Measurements from ENCODE around the gene SSPN. TPM values are rescaled to one million over a fixed set of nuclear protein-coding genes. Genes with fewer than 3 reads are reported as not detected.

SSPN gene
- total RNA-seq, 3 donors from 2014 or later: 12.8 to 42.7 (median 19.0) TPM

GRCh38 chr12:26255893-26256645, 60.7 kb downstream of the SSPN start:
- ATAC-seq: no peak
- TF ChIP-seq, protein P1, sequence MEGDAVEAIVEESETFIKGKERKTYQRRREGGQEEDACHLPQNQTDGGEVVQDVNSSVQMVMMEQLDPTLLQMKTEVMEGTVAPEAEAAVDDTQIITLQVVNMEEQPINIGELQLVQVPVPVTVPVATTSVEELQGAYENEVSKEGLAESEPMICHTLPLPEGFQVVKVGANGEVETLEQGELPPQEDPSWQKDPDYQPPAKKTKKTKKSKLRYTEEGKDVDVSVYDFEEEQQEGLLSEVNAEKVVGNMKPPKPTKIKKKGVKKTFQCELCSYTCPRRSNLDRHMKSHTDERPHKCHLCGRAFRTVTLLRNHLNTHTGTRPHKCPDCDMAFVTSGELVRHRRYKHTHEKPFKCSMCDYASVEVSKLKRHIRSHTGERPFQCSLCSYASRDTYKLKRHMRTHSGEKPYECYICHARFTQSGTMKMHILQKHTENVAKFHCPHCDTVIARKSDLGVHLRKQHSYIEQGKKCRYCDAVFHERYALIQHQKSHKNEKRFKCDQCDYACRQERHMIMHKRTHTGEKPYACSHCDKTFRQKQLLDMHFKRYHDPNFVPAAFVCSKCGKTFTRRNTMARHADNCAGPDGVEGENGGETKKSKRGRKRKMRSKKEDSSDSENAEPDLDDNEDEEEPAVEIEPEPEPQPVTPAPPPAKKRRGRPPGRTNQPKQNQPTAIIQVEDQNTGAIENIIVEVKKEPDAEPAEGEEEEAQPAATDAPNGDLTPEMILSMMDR (IDR thresholded peaks at IDR 0.05): no peak
- H3K4me3 ChIP-seq: no peak overlapping the region
- no peaks in the 10 kb centered on the region for H3K36me3 ChIP-seq (ENCODE audit: low read depth)
- peaks cover 8% of the 10 kb centered on the region for H3K9me3 ChIP-seq
- no peak for DNase-seq
- intact Hi-C loops (cut with DNase I, micrococcal nuclease): no loop called here
- no peaks in the 10 kb centered on the region for H3K4me1 ChIP-seq (ENCODE audit: low read depth)

DNA sequence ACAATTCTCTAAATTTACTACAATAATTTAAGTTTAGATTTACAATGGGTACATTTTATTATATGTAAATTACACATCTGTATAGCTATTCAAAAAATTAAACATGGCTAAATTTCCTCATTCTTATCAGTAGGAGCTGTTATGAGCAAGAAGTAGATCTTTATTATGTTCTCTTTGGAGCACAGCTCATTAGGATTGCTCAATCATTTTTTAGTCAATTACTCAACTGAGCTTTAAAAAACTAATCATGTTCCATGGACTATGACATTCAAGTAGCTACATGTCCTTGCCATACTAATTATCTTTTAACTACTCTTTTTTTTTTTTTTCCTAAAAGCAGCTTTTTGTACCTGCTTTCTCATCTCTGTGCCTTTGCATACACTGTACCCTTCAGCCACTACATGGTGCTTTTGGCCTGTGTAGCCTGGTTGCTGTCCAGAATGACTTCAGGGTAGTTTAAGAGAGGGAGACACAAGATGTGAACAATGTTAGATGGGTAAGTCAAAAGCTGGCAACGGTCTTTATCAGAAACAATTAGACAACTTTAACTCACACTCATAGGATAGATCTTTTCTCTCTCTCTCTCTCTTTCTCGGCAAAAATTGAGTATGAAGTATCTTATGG, 69.0 kb downstream of the SSPN start:
- no peak for DNase-seq
- peak; percentile 57 for ATAC-seq
- H3K4me1 ChIP-seq (ENCODE audit: low read depth): no peaks in the 10 kb centered on the region
- H3K36me3 ChIP-seq (ENCODE audit: low read depth): no peaks in the 10 kb centered on the region
- TF ChIP-seq, protein P1 (IDR thresholded peaks at IDR 0.05): no peak
- intact Hi-C loops (cut with DNase I, micrococcal nuclease): no loop called here
- no peaks in the 10 kb centered on the region for H3K9me3 ChIP-seq
- H3K4me3 ChIP-seq: no peak overlapping the region

GRCh38 chr12:26265606-26266005, 70.2 kb downstream of the SSPN start:
- DNase-seq: no peak
- intact Hi-C loops (cut with DNase I, micrococcal nuclease): no loop called here
- H3K9me3 ChIP-seq: no peaks in the 10 kb centered on the region
- no peak for ATAC-seq
- TF ChIP-seq, protein P1 (IDR thresholded peaks at IDR 0.05): no peak
- H3K4me1 ChIP-seq (ENCODE audit: low read depth): no peaks in the 10 kb centered on the region
- H3K36me3 ChIP-seq (ENCODE audit: low read depth): no peaks in the 10 kb centered on the region
- H3K4me3 ChIP-seq: no peak overlapping the region

DNA sequence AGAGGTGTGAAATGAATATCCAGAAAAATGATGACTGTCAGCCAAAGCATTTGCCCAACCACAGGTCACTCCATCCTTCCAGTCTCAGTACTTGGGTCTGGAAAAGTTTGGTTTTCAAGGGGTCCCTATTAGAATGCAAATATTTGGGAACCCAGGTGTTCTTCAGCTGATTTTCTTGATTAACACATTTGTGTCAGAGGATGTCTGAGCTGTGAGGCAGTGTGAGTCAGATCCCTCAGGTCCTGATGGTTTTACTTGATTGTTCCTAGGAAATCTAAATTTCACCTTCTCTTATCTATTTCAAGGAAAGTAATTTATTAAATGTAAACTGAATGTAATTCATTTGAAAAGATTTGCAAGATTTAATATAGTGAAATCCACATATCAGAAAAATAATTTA, 71.5 kb downstream of the SSPN start:
- Histone ChIP-seq H3K4me1 (ENCODE audit: low read depth) (peaks cover 2% of the 10 kb centered on the region), H3K4me3 (no peak overlapping the region), H3K9me3 (no peaks in the 10 kb centered on the region), H3K36me3 (ENCODE audit: low read depth) (no peaks in the 10 kb centered on the region)
- DNase-seq (no peak), ATAC-seq (no peak)
- intact Hi-C loops (cut with DNase I, micrococcal nuclease): no loop called here
- TF ChIP-seq, protein P1 (IDR thresholded peaks at IDR 0.05): no peak

DNA sequence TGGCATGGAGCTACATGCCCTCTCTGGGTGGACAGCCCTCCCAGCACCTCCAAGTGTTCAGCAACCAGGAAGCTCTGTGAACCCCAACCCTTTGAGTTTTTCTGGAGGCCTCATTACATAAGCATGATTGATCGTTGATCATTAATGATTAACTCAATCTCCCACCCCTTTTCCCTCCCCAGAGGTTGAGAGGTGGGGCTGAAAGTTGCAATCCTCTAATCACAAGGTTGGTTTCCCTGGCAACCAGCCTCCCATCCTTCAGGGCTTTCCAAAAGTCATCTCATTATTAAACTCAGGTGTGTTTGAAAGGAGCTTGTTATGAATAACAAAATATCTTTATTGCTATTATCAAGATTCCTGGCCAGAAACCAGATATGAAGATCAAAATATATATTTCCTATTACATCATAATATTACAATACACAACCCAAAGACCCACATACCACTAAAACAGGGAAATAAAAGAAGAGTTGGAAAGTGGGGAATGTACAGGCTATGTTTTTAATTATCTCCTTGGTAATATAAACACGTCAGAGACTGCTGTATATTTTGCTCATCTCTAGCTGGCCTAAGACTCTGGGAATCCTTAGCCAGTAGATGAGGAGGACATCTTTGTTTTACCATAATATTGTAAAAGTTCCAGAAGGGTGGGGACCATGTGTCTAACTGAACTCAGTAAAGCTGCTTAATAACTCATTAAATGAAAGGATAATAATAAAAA, 73.6 kb downstream of the SSPN start:
- H3K4me1 ChIP-seq (ENCODE audit: low read depth): peaks cover 6% of the 10 kb centered on the region
- no peak for ATAC-seq
- H3K9me3 ChIP-seq: no peaks in the 10 kb centered on the region
- H3K4me3 ChIP-seq: no peak overlapping the region
- no peak for DNase-seq
- H3K36me3 ChIP-seq (ENCODE audit: low read depth): no peaks in the 10 kb centered on the region
- TF ChIP-seq, protein P1 (IDR thresholded peaks at IDR 0.05): no peak
- intact Hi-C loops (cut with DNase I, micrococcal nuclease): no loop called here

Data from mucosa of descending colon (tissue), 3 donors.